ENCODE measurements around the gene CERS6. TPM values are rescaled to one million over a fixed set of nuclear protein-coding genes. Genes with fewer than 3 reads are reported as not detected.

CERS6 gene
- total and polyA plus RNA-seq, 4 donors, result 4.3 to 10.6 (median 6.4) TPM

DNA sequence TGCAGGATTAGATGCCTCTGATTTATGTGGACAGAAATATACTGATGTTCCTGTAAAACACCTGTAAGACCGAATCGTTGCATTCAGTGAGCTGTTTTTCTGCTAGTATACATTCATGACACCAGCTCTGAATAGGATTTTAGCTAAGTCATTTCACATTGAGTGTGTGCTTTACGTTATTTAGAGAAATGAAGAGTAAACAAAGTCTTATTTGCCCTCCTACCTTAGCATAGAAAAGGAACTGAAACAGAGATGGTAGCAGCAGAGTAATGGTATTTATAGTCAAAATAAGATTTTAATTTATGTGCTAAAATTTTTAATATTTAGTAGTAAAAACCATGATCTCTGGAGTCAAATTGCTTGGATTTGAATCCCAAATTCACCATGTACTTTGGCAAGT is 168.0 kb downstream of the CERS6 start:
- Histone ChIP-seq H3K4me1 (ENCODE audit: control insufficient read depth in 1 of 2, insufficient read depth in 2 of 2, low read length in 2 of 2) (no peaks in the 10 kb centered on the region), H3K27ac (ENCODE audit: low read depth in 1 of 2, low read length in 2 of 2) (no peak overlapping the region), H3K9me3 (ENCODE audit: control insufficient read depth, low read length) (no peaks in the 10 kb centered on the region), H3K27me3 (ENCODE audit: control insufficient read depth in 1 of 2, insufficient read depth in 2 of 2, low read length in 1 of 2) (no peaks in the 10 kb centered on the region), H3K4me3 (ENCODE audit: low read length in 2 of 2) (no peak overlapping the region), H3K36me3 (ENCODE audit: control insufficient read depth in 1 of 2, insufficient read depth in 2 of 2, low read length in 1 of 2) (no peaks in the 10 kb centered on the region)
- ATAC-seq (ENCODE audit: low FRiP score), result no peak
- WGBS, 2 donors, result 95 to 99% methylated on average over 3 of the region's 3 CpGs
- DNase-seq, result no peak
- intact Hi-C loops (cut with DNase I), result no loop called here

DNA sequence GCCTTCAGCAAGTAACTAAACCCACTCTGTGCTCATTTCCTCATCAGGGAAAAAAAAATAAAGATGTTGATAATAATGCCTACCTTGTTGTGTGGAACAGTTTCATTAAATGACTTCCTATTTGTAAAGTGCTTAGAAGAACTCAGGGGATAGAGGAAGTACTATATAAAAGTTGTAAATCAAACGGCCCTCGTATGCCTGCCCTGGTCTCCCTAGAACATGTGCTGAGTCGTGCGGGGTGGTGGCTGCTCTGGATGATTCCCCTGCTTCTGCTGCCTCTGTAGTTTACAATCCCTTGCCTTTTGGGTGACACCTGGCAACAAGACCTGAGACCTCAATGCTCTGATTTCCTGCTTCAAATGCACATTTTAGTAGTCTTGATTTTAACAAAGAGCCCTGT is 170.0 kb downstream of the CERS6 start:
- no peaks in the 10 kb centered on the region for H3K36me3 ChIP-seq (ENCODE audit: control insufficient read depth in 1 of 2, insufficient read depth in 2 of 2, low read length in 1 of 2)
- 88 to 98% methylated on average over 4 of the region's 4 CpGs for WGBS, 2 donors
- DNase-seq (no peak), ATAC-seq (ENCODE audit: low FRiP score) (no peak)
- no peaks in the 10 kb centered on the region for H3K4me1 ChIP-seq (ENCODE audit: control insufficient read depth in 1 of 2, insufficient read depth in 2 of 2, low read length in 2 of 2)
- no peak overlapping the region for H3K27ac ChIP-seq (ENCODE audit: low read depth in 1 of 2, low read length in 2 of 2)
- H3K27me3 ChIP-seq (ENCODE audit: control insufficient read depth in 1 of 2, insufficient read depth in 2 of 2, low read length in 1 of 2), result no peaks in the 10 kb centered on the region
- no peaks in the 10 kb centered on the region for H3K9me3 ChIP-seq (ENCODE audit: control insufficient read depth, low read length)
- H3K4me3 ChIP-seq (ENCODE audit: low read length in 2 of 2), result no peak overlapping the region
- intact Hi-C loops (cut with DNase I), result no loop called here

DNA sequence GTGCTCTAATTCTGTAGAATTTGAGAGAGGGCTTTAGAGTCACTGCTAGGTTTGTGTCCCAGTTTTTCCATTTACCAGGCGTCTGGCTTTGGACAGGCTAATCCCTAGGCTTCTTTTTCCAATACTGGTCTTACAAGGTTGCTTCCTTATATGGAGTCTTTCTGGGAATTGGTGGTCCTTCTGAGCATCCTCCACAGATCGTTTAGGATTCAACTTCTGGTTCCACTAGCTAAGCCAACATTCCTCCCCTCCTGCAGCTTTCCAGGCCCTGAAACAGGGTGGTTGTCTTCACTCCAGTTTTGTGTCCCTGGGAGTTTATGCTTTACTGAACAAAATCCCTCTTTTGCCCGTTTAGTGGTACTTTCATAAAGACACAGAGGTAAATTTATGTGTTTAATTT is 170.6 kb downstream of the CERS6 start:
- Histone ChIP-seq H3K36me3 (ENCODE audit: control insufficient read depth in 1 of 2, insufficient read depth in 2 of 2, low read length in 1 of 2) (no peaks in the 10 kb centered on the region), H3K4me1 (ENCODE audit: control insufficient read depth in 1 of 2, insufficient read depth in 2 of 2, low read length in 2 of 2) (no peaks in the 10 kb centered on the region), H3K4me3 (ENCODE audit: low read length in 2 of 2) (no peak overlapping the region), H3K27me3 (ENCODE audit: control insufficient read depth in 1 of 2, insufficient read depth in 2 of 2, low read length in 1 of 2) (no peaks in the 10 kb centered on the region), H3K9me3 (ENCODE audit: control insufficient read depth, low read length) (no peaks in the 10 kb centered on the region), H3K27ac (ENCODE audit: low read depth in 1 of 2, low read length in 2 of 2) (no peak overlapping the region)
- WGBS, 2 donors, result 70 to 71% methylated on average over 3 of the region's 3 CpGs
- intact Hi-C loops (cut with DNase I), result no loop called here
- no peak for ATAC-seq (ENCODE audit: low FRiP score)
- no peak for DNase-seq

- H3K27ac ChIP-seq (ENCODE audit: low read depth in 1 of 2, low read length in 2 of 2), result peak overlapping the region in 1 of 2 donors; percentile 99
- 6 to 12% methylated on average over 7 of the region's 7 CpGs for WGBS, 2 donors
- no peaks in the 10 kb centered on the region for H3K36me3 ChIP-seq (ENCODE audit: control insufficient read depth in 1 of 2, insufficient read depth in 2 of 2, low read length in 1 of 2)
- no peak overlapping the region for H3K4me3 ChIP-seq (ENCODE audit: low read length in 2 of 2)
- H3K9me3 ChIP-seq (ENCODE audit: control insufficient read depth, low read length), result no peaks in the 10 kb centered on the region
- peak; percentile 78 for ATAC-seq (ENCODE audit: low FRiP score)
- H3K4me1 ChIP-seq (ENCODE audit: control insufficient read depth in 1 of 2, insufficient read depth in 2 of 2, low read length in 2 of 2), result peaks cover 0 to 6% of the 10 kb centered on the region in 2 donors
- intact Hi-C loops (cut with DNase I), result loop anchor here in 1 of 2 donors (5.0 to 10.0 kb wide), 2 partner anchors 178 to 495 kb away; partner anchors contain the start of gene CERS6
- no peaks in the 10 kb centered on the region for H3K27me3 ChIP-seq (ENCODE audit: control insufficient read depth in 1 of 2, insufficient read depth in 2 of 2, low read length in 1 of 2)
- DNase-seq, result no peak
Measured at GRCh38 chr2:168632709-168633121, 176.6 kb downstream of the CERS6 start.

DNA sequence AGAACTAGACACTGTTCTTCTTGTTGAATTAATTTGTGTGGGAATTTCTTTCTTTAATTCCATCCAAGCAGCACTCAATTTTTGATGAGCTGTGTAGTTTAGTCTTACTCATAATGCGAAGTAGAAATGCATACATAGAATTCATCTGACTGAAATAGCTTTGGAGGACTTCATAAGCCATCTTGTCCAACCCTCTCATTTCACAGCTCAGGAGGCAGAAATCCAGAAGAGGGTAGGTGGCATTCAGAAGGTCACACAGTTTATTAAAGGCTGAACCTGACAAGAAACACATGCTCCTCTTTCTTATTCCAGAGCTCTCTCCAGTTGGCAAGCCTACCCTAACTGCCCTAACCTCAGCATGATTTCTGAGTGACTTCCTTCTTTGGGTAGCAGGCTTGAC is 177.1 kb downstream of the CERS6 start:
- DNase-seq (no peak), ATAC-seq (ENCODE audit: low FRiP score) (no peak)
- H3K4me3 ChIP-seq (ENCODE audit: low read length in 2 of 2), result no peak overlapping the region
- WGBS, 2 donors, result 65 to 83% methylated on average over 1 of the region's 1 CpG
- intact Hi-C loops (cut with DNase I), result loop anchor here in 1 of 2 donors (5.0 to 10.0 kb wide), 2 partner anchors 178 to 496 kb away; partner anchors contain the start of gene CERS6
- H3K36me3 ChIP-seq (ENCODE audit: control insufficient read depth in 1 of 2, insufficient read depth in 2 of 2, low read length in 1 of 2), result no peaks in the 10 kb centered on the region
- H3K27ac ChIP-seq (ENCODE audit: low read depth in 1 of 2, low read length in 2 of 2), result peak overlapping the region; percentile 43 to 96
- no peaks in the 10 kb centered on the region for H3K9me3 ChIP-seq (ENCODE audit: control insufficient read depth, low read length)
- H3K4me1 ChIP-seq (ENCODE audit: control insufficient read depth in 1 of 2, insufficient read depth in 2 of 2, low read length in 2 of 2), result peaks cover 0 to 6% of the 10 kb centered on the region in 2 donors
- no peaks in the 10 kb centered on the region for H3K27me3 ChIP-seq (ENCODE audit: control insufficient read depth in 1 of 2, insufficient read depth in 2 of 2, low read length in 1 of 2)

- Histone ChIP-seq H3K36me3 (ENCODE audit: control insufficient read depth in 1 of 2, insufficient read depth in 2 of 2, low read length in 1 of 2) (no peaks in the 10 kb centered on the region), H3K27ac (ENCODE audit: low read depth in 1 of 2, low read length in 2 of 2) (no peak overlapping the region), H3K9me3 (ENCODE audit: control insufficient read depth, low read length) (no peaks in the 10 kb centered on the region), H3K27me3 (ENCODE audit: control insufficient read depth in 1 of 2, insufficient read depth in 2 of 2, low read length in 1 of 2) (no peaks in the 10 kb centered on the region), H3K4me3 (ENCODE audit: low read length in 2 of 2) (no peak overlapping the region), H3K4me1 (ENCODE audit: control insufficient read depth in 1 of 2, insufficient read depth in 2 of 2, low read length in 2 of 2) (peaks cover 0 to 6% of the 10 kb centered on the region in 2 donors)
- intact Hi-C loops (cut with DNase I), result loop anchor here in 1 of 2 donors (5.0 to 10.0 kb wide), 2 partner anchors 179 to 497 kb away; partner anchors contain the start of gene CERS6
- 90 to 100% methylated on average over 1 of the region's 1 CpG for WGBS, 2 donors
- DNase-seq (no peak), ATAC-seq (ENCODE audit: low FRiP score) (no peak)
Measured at GRCh38 chr2:168633895-168634294, 177.8 kb downstream of the CERS6 start.

DNA sequence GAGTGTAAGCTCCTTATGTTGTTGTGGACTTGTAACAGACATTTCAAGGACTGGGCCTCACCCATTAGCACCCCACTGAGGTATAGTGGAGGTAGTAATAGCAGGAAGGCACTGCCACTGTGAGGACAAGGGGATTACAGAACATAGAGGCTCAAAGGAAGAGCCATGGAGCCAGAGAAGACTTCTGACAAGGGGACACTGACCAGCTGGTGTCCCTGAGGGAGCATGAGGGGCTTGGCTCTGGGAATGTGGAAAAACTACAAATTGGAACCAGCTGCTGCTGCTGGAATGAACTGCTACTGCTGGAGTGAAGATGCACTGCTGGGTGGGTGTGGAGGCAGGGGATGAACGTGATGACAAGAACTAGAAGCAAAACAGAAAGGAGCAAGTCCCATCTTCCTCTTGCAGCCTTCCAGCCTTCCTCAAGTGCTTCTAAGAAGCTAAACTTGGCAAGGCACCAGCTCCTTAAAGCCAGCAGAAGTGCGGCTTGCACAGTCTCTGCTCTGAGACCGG is 179.0 kb downstream of the CERS6 start:
- DNase-seq (peak in 1 of 2 donors; percentile 56), ATAC-seq (ENCODE audit: low FRiP score) (peak; percentile 7)
- Histone ChIP-seq H3K27ac (ENCODE audit: low read depth in 1 of 2, low read length in 2 of 2) (peak overlapping the region in 1 of 2 donors; percentile 6), H3K27me3 (ENCODE audit: control insufficient read depth in 1 of 2, insufficient read depth in 2 of 2, low read length in 1 of 2) (no peaks in the 10 kb centered on the region), H3K9me3 (ENCODE audit: control insufficient read depth, low read length) (no peaks in the 10 kb centered on the region), H3K4me3 (ENCODE audit: low read length in 2 of 2) (no peak overlapping the region), H3K4me1 (ENCODE audit: control insufficient read depth in 1 of 2, insufficient read depth in 2 of 2, low read length in 2 of 2) (peaks cover 0 to 6% of the 10 kb centered on the region in 2 donors), H3K36me3 (ENCODE audit: control insufficient read depth in 1 of 2, insufficient read depth in 2 of 2, low read length in 1 of 2) (no peaks in the 10 kb centered on the region)
- intact Hi-C loops (cut with DNase I), result loop anchor here in 1 of 2 donors (10.0 kb wide), 1 partner anchor 180 kb away; the partner anchor contains the start of gene CERS6
- WGBS, 2 donors, result 58 to 64% methylated on average over 3 of the region's 3 CpGs

GRCh38 chr2:168639018-168639417 is 182.9 kb downstream of the CERS6 start:
- intact Hi-C loops (cut with DNase I), result loop anchor here in 1 of 2 donors (10.0 kb wide), 1 partner anchor 184 kb away; the partner anchor contains the start of gene CERS6

DNA sequence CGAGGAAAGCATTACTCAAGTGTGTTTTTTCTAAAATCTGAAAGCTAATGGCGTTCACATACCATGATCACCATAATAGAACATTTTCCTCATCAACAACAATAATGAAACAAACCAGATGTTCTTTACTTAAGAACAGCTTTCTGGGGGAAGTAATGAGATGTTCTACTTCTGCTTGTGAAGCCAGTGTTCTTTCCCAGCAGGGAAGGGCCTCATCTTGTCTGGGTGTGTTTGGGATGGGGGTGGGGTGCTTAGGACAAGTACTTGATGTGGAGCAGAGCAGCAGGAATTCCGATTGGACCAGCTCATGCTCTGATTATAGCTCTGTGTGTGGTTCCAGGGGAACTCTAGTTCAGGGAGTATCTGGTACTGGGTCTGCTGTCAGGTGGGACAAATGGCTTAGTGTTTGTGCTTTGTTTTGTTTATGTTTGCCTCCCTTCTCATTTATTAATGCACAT is 183.4 kb downstream of the CERS6 start:
- DNase-seq, result peak in 1 of 2 donors; percentile 42
- 81 to 88% methylated on average over 3 of the region's 3 CpGs for WGBS, 2 donors
- intact Hi-C loops (cut with DNase I), result loop anchor here in 1 of 2 donors (10.0 kb wide), 1 partner anchor 185 kb away; the partner anchor contains the start of gene CERS6
- H3K9me3 ChIP-seq (ENCODE audit: control insufficient read depth, low read length), result no peaks in the 10 kb centered on the region
- no peaks in the 10 kb centered on the region for H3K36me3 ChIP-seq (ENCODE audit: control insufficient read depth in 1 of 2, insufficient read depth in 2 of 2, low read length in 1 of 2)
- ATAC-seq (ENCODE audit: low FRiP score), result no peak
- peaks cover 0 to 4% of the 10 kb centered on the region in 2 donors for H3K4me1 ChIP-seq (ENCODE audit: control insufficient read depth in 1 of 2, insufficient read depth in 2 of 2, low read length in 2 of 2)
- H3K27ac ChIP-seq (ENCODE audit: low read depth in 1 of 2, low read length in 2 of 2), result no peak overlapping the region
- H3K27me3 ChIP-seq (ENCODE audit: control insufficient read depth in 1 of 2, insufficient read depth in 2 of 2, low read length in 1 of 2), result no peaks in the 10 kb centered on the region
- no peak overlapping the region for H3K4me3 ChIP-seq (ENCODE audit: low read length in 2 of 2)

More at GRCh38 chr2:168639018-168639417, 182.9 kb downstream of the CERS6 start:
- H3K27ac ChIP-seq (ENCODE audit: low read depth in 1 of 2, low read length in 2 of 2), result no peak overlapping the region
- H3K27me3 ChIP-seq (ENCODE audit: control insufficient read depth in 1 of 2, insufficient read depth in 2 of 2, low read length in 1 of 2), result no peaks in the 10 kb centered on the region
- H3K36me3 ChIP-seq (ENCODE audit: control insufficient read depth in 1 of 2, insufficient read depth in 2 of 2, low read length in 1 of 2), result no peaks in the 10 kb centered on the region
- 72 to 85% methylated on average over 2 of the region's 2 CpGs for WGBS, 2 donors
- H3K9me3 ChIP-seq (ENCODE audit: control insufficient read depth, low read length), result no peaks in the 10 kb centered on the region
- ATAC-seq (ENCODE audit: low FRiP score) (no peak), DNase-seq (no peak)
- H3K4me1 ChIP-seq (ENCODE audit: control insufficient read depth in 1 of 2, insufficient read depth in 2 of 2, low read length in 2 of 2), result peaks cover 0 to 4% of the 10 kb centered on the region in 2 donors
- H3K4me3 ChIP-seq (ENCODE audit: low read length in 2 of 2), result no peak overlapping the region
